Measurements from ENCODE around the gene ATMIN. TPM values are rescaled to one million over a fixed set of nuclear protein-coding genes. Genes with fewer than 3 reads are reported as not detected.

The ATMIN gene
- total and polyA plus RNA-seq, 10 of the 15 experiments (the other 5 are each of a cell fraction or from before 2014, with no cell fraction given), result 5.2 to 28.9 (median 18.3) TPM

DNA sequence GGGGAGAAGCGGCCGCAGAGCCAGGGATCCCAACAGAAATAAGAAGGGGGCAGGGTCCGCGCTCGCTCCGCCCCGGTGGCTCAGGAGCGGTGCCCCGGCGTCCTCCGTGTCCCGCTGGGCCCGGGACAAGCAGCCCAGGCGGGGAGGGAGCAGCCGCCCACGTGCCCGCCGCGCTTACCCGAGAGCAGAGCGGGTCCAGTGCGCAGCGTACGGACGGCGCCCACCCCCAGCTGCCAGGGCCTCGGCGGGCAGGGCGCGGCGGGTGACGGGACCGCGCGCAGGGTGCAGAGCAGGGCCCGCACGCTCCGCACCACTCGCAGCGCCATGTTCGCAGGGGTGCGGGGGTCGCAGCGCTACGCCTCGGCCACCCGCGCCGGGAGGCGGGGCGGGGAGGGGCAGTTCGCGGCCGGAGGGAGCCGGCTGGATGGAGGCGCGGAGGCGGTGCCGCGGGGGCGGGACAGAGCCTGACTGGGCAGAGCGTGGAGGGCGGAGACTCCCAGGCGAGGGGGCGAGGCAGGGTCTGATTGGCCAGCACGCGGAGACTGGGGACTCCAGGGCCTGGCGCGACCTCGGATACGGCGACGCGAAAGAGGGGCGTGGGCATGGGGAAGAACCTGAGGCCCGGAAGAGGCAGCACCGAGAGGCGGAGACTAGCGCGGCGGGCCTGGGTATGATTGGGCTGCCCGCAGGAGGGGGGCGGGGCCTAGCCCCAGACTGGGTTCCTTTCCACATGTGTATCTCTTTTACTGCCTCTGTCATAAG lies 60.5 kb downstream of the ATMIN start, which contains the start of gene GCSH (continued):
- TF ChIP-seq, protein P1, sequence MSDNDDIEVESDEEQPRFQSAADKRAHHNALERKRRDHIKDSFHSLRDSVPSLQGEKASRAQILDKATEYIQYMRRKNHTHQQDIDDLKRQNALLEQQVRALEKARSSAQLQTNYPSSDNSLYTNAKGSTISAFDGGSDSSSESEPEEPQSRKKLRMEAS (IDR thresholded peaks at IDR 0.05; ENCODE audit: low read depth, low read length), result no peak
- TF ChIP-seq NBN (IDR thresholded peaks at IDR 0.05) (no peak), CREB1 (IDR thresholded peaks at IDR 0.05; ENCODE audit: low read depth) (peak; percentile 45; the same call in 1 of the 2 replicates), BHLHE40 (IDR thresholded peaks at IDR 0.05; ENCODE audit: borderline replicate concordance in 1 of 2, low read depth in 2 of 2, low read length in 1 of 2) (peak in 1 of 2 experiments; percentile 75; a peak in 2 of 4 replicates), CBX3 (IDR thresholded peaks at IDR 0.05; ENCODE audit: borderline replicate concordance, low read depth) (no peak), CBFB (IDR thresholded peaks at IDR 0.05; ENCODE audit: low read depth) (no peak), SRF (IDR thresholded peaks at IDR 0.05; ENCODE audit: low read depth in 2 of 2, low read length in 2 of 2) (no peak), SIN3A (IDR thresholded peaks at IDR 0.05; ENCODE audit: low read depth, low read length) (no peak), SMARCA5 (IDR thresholded peaks at IDR 0.05) (no peak), KAT2A (conservative IDR thresholded peaks at IDR 0.05; ENCODE audit: control insufficient read depth, low read depth, low read length) (no peak), CHD1 (IDR thresholded peaks at IDR 0.05; ENCODE audit: low read depth, low read length) (no peak), RUNX3 (IDR thresholded peaks at IDR 0.05; ENCODE audit: low read length) (no peak), ZNF24 (IDR thresholded peaks at IDR 0.05) (no peak)
- TF ChIP-seq, protein P2, sequence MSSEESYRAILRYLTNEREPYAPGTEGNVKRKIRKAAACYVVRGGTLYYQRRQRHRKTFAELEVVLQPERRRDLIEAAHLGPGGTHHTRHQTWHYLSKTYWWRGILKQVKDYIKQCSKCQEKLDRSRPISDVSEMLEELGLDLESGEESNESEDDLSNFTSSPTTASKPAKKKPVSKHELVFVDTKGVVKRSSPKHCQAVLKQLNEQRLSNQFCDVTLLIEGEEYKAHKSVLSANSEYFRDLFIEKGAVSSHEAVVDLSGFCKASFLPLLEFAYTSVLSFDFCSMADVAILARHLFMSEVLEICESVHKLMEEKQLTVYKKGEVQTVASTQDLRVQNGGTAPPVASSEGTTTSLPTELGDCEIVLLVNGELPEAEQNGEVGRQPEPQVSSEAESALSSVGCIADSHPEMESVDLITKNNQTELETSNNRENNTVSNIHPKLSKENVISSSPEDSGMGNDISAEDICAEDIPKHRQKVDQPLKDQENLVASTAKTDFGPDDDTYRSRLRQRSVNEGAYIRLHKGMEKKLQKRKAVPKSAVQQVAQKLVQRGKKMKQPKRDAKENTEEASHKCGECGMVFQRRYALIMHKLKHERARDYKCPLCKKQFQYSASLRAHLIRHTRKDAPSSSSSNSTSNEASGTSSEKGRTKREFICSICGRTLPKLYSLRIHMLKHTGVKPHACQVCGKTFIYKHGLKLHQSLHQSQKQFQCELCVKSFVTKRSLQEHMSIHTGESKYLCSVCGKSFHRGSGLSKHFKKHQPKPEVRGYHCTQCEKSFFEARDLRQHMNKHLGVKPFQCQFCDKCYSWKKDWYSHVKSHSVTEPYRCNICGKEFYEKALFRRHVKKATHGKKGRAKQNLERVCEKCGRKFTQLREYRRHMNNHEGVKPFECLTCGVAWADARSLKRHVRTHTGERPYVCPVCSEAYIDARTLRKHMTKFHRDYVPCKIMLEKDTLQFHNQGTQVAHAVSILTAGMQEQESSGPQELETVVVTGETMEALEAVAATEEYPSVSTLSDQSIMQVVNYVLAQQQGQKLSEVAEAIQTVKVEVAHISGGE (CRISPR knock-in tag; IDR thresholded peaks at IDR 0.05), result no peak
- TF ChIP-seq, protein P3, sequence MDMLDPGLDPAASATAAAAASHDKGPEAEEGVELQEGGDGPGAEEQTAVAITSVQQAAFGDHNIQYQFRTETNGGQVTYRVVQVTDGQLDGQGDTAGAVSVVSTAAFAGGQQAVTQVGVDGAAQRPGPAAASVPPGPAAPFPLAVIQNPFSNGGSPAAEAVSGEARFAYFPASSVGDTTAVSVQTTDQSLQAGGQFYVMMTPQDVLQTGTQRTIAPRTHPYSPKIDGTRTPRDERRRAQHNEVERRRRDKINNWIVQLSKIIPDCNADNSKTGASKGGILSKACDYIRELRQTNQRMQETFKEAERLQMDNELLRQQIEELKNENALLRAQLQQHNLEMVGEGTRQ (IDR thresholded peaks at IDR 0.05; ENCODE audit: borderline replicate concordance, low read depth, low read length), result no peak
- TF ChIP-seq, protein P4, sequence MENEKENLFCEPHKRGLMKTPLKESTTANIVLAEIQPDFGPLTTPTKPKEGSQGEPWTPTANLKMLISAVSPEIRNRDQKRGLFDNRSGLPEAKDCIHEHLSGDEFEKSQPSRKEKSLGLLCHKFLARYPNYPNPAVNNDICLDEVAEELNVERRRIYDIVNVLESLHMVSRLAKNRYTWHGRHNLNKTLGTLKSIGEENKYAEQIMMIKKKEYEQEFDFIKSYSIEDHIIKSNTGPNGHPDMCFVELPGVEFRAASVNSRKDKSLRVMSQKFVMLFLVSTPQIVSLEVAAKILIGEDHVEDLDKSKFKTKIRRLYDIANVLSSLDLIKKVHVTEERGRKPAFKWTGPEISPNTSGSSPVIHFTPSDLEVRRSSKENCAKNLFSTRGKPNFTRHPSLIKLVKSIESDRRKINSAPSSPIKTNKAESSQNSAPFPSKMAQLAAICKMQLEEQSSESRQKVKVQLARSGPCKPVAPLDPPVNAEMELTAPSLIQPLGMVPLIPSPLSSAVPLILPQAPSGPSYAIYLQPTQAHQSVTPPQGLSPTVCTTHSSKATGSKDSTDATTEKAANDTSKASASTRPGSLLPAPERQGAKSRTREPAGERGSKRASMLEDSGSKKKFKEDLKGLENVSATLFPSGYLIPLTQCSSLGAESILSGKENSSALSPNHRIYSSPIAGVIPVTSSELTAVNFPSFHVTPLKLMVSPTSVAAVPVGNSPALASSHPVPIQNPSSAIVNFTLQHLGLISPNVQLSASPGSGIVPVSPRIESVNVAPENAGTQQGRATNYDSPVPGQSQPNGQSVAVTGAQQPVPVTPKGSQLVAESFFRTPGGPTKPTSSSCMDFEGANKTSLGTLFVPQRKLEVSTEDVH (IDR thresholded peaks at IDR 0.05; ENCODE audit: low read depth, partially characterized antibody), result no peak
- TF ChIP-seq, protein P5, sequence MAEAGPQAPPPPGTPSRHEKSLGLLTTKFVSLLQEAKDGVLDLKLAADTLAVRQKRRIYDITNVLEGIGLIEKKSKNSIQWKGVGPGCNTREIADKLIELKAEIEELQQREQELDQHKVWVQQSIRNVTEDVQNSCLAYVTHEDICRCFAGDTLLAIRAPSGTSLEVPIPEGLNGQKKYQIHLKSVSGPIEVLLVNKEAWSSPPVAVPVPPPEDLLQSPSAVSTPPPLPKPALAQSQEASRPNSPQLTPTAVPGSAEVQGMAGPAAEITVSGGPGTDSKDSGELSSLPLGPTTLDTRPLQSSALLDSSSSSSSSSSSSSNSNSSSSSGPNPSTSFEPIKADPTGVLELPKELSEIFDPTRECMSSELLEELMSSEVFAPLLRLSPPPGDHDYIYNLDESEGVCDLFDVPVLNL (IDR thresholded peaks at IDR 0.05; ENCODE audit: low read depth, low read length), result no peak
- TF ChIP-seq, protein P6, sequence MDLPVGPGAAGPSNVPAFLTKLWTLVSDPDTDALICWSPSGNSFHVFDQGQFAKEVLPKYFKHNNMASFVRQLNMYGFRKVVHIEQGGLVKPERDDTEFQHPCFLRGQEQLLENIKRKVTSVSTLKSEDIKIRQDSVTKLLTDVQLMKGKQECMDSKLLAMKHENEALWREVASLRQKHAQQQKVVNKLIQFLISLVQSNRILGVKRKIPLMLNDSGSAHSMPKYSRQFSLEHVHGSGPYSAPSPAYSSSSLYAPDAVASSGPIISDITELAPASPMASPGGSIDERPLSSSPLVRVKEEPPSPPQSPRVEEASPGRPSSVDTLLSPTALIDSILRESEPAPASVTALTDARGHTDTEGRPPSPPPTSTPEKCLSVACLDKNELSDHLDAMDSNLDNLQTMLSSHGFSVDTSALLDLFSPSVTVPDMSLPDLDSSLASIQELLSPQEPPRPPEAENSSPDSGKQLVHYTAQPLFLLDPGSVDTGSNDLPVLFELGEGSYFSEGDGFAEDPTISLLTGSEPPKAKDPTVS (IDR thresholded peaks at IDR 0.05; ENCODE audit: low read depth, low read length), result no peak
